Right lobe of liver (tissue), 6 donors: ENCODE measurements around the gene APIP. TPM values are rescaled to one million over a fixed set of nuclear protein-coding genes. Genes with fewer than 3 reads are reported as not detected.

Experiments used
- ATAC-seq, 4 donors: fragments of 200-7000 bp; cut with Tn5 transposase; one replicate each; pipeline ENCODE4 v1.9.1; 2020; ENCODE audit warnings: mild to moderate bottlenecking in 4 of 4, moderate library complexity in 4 of 4
- DNase-seq, 3 donors: peaks; one replicate each; pipeline ENCODE4 v3.0.0-alpha.2; 2020
- H3K27ac ChIP-seq, 3 donors: fragments of 200-600 bp; one replicate each; pipeline ENCODE4 v1.8.0; 2022
- H3K27me3 ChIP-seq, 2 donors: fragments of 200-600 bp; one replicate each; pipeline ENCODE4 v1.8.0; 2022
- H3K36me3 ChIP-seq, 4 donors: fragments of 200-600 bp; sonication (generic) in 1 of 4; one replicate each; pipeline versions ENCODE4 v1.5.1 to v1.8.0; 2017 to 2022; ENCODE audit warnings: control low read depth in 1 of 4
- H3K4me1 ChIP-seq, 4 donors: fragments of 200-600 bp; sonication (generic) in 1 of 4; one replicate each; pipeline versions ENCODE4 v1.5.1 to v1.8.0; 2017 to 2022; ENCODE audit warnings: control low read depth in 1 of 4
- H3K4me3 ChIP-seq, 3 donors: fragments of 200-600 bp; one replicate each; pipeline ENCODE4 v1.8.0; 2022
- H3K9me3 ChIP-seq, 4 donors: fragments of 200-600 bp; sonication (generic) in 1 of 4; one replicate each; pipeline versions ENCODE4 v1.5.1 to v1.8.0; 2017 to 2022; ENCODE audit warnings: control low read depth in 1 of 4
- CTCF ChIP-seq, 4 donors: fragments of 200-600 bp in 3 of 4; fragments of 450-650 bp in 1 of 4; IDR thresholded peaks; one replicate each; pipeline versions ENCODE4 v1.5.1 to v1.8.0; 2016 to 2022; ENCODE audit warnings: antibody characterized with exemption in 4 of 4, mild to moderate bottlenecking in 2 of 4
- POLR2A ChIP-seq: fragments of 450-650 bp; IDR thresholded peaks from one replicate; pipeline ENCODE4 v1.6.1; 2017; ENCODE audit warnings: antibody characterized with exemption, mild to moderate bottlenecking
- WGBS: methylation state at CpG from one replicate; pipeline ENCODE4 v1.1.6; 2018; ENCODE audit warnings: low coverage, low lambda C conversion rate; ENCODE audit not compliant: insufficient coverage; ENCODE audit errors: missing lambda C conversion rate; 5-methylcytosine and 5-hydroxymethylcytosine counted together
- intact Hi-C, 2 donors: fragments of 100-400 bp; cut with DNase I; formaldehyde crosslinking; loops; one replicate each; pipeline versions ENCODE4 v1.11.2 to v1.14.1; 2022
- total RNA-seq, 6 experiments: library from RNA; depleted of rRNA in 2 of 6; stranded (reverse); fragments of >200 nt in 2 of 6; fragmentation: NEBNext Ultra II Directional in 3 of 6; extraction: Animal tissue kit (Norgen Biotek cat#: 25700) in 3 of 6; gene quantifications; one replicate each; pipeline versions ENCODE4 v1.1.0 to v1.2.4, GENCODE V29; 2016 to 2023
- donor health status: DM: no; HTN: yes; CAD: no.
- donor health status: DM: no; HTN: no; CAD: no.
- donor health status: DM: no; HTN: no; CAD: no.
- donor health status: DM: no; HTN: yes; CAD: no.
- donor health status: DM: no; HTN: yes; CAD: no.

The APIP gene
- total RNA-seq, 6 experiments from 2014 or later, result 9.4 to 19.7 (median 14.5) TPM

- Histone ChIP-seq H3K27me3 (no peaks in the 10 kb centered on the region), H3K36me3 (no peaks in the 10 kb centered on the region), H3K4me1 (no peaks in the 10 kb centered on the region), H3K27ac (no peak overlapping the region), H3K4me3 (no peak overlapping the region), H3K9me3 (no peaks in the 10 kb centered on the region)
- DNase-seq (no peak), ATAC-seq (no peak)
- WGBS, result 89% methylated on average over 5 of the region's 5 CpGs
- intact Hi-C loops, result no loop called here
- no peak for TF ChIP-seq CTCF (IDR thresholded peaks at IDR 0.05)
- TF ChIP-seq POLR2A, result no peak
These were observed 71.6 kb downstream of the APIP start for GRCh38 chr11:34844463-34845112.

GRCh38 chr11:34843271-34843670 is 72.9 kb downstream of the APIP start:
- Histone ChIP-seq H3K27me3 (no peaks in the 10 kb centered on the region), H3K36me3 (no peaks in the 10 kb centered on the region), H3K9me3 (no peaks in the 10 kb centered on the region), H3K27ac (no peak overlapping the region), H3K4me3 (no peak overlapping the region), H3K4me1 (no peaks in the 10 kb centered on the region)
- no peak for DNase-seq
- TF ChIP-seq CTCF (IDR thresholded peaks at IDR 0.05) (no peak), POLR2A (no peak)
- intact Hi-C loops, result no loop called here
- ATAC-seq, result no peak

- Histone ChIP-seq H3K9me3 (no peaks in the 10 kb centered on the region), H3K36me3 (no peaks in the 10 kb centered on the region), H3K27me3 (no peaks in the 10 kb centered on the region), H3K27ac (no peak overlapping the region), H3K4me3 (no peak overlapping the region), H3K4me1 (no peaks in the 10 kb centered on the region)
- intact Hi-C loops, result no loop called here
- DNase-seq, result peak in 1 of 3 donors; percentile 50
- TF ChIP-seq POLR2A (no peak), CTCF (IDR thresholded peaks at IDR 0.05) (peak; percentile 34 to 79 (median 54))
- peak; percentile 85 to 97 (median 91) for ATAC-seq
- 79% methylated on average over 2 of the region's 4 CpGs for WGBS
These were observed 75.3 kb downstream of the APIP start for GRCh38 chr11:34840736-34841386.

GRCh38 chr11:34839969-34840368 is 76.2 kb downstream of the APIP start:
- TF ChIP-seq POLR2A (no peak), CTCF (IDR thresholded peaks at IDR 0.05) (no peak)
- intact Hi-C loops, result no loop called here
- ATAC-seq, result no peak
- H3K36me3 ChIP-seq, result no peaks in the 10 kb centered on the region
- no peaks in the 10 kb centered on the region for H3K27me3 ChIP-seq
- no peak overlapping the region for H3K4me3 ChIP-seq
- DNase-seq, result no peak
- no peaks in the 10 kb centered on the region for H3K4me1 ChIP-seq
- H3K27ac ChIP-seq, result no peak overlapping the region
- 100% methylated on average over 1 of the region's 2 CpGs for WGBS
- H3K9me3 ChIP-seq, result no peaks in the 10 kb centered on the region
